Stomach (tissue), 9 donors: Measurements from ENCODE around the gene PLEKHA6. TPM values are rescaled to one million over a fixed set of nuclear protein-coding genes. Genes with fewer than 3 reads are reported as not detected.
A peak's percentile ranks its signal among the peaks of the same experiment; 100 is the strongest.

Experiments used
- DNase-seq, 2 donors: peaks; one replicate each; pipeline versions ENCODE4 v3.0.0 to v3.0.0-alpha.2; 2013 to 2019
- H3K27ac ChIP-seq, 5 donors: fragments of 200-600 bp in 4 of 5; sonication (generic) in 4 of 5; one replicate each; pipeline ENCODE4 v1.5.1; 2013 to 2019; ENCODE audit warnings: mild to moderate bottlenecking in 1 of 5, moderate library complexity in 1 of 5
- H3K27me3 ChIP-seq, 3 donors: fragments of 200-600 bp; sonication (generic); one replicate each; pipeline ENCODE4 v1.5.1; 2017 to 2019; ENCODE audit warnings: mixed run types in 1 of 3
- H3K36me3 ChIP-seq, 4 donors: fragments of 200-600 bp; sonication (generic); 1 replicate in 3 of 4; 2 replicates in 1 of 4; pipeline ENCODE4 v1.5.1; 2016 to 2019
- H3K4me1 ChIP-seq, 4 donors: fragments of 200-600 bp; sonication (generic); one replicate each; pipeline ENCODE4 v1.5.1; 2016 to 2019
- H3K4me3 ChIP-seq, 4 donors: fragments of 200-600 bp; sonication (generic) in 3 of 4; one replicate each; pipeline ENCODE4 v1.5.1; 2016 to 2019; ENCODE audit warnings: mild to moderate bottlenecking in 1 of 4
- H3K9me3 ChIP-seq, 4 donors: fragments of 200-600 bp; sonication (generic); one replicate each; pipeline ENCODE4 v1.5.1; 2016 to 2019
- EP300 ChIP-seq: sonication (generic); formaldehyde crosslinking; IDR thresholded peaks from one replicate; pipeline ENCODE4 v1.6.1; 2017; ENCODE audit warnings: antibody characterized with exemption
- POLR2A ChIP-seq, 4 donors: fragments of 450-650 bp; IDR thresholded peaks; one replicate each; pipeline ENCODE4 v1.6.1; 2016; ENCODE audit warnings: antibody characterized with exemption in 4 of 4, control low read depth in 2 of 4, mild to moderate bottlenecking in 1 of 4, moderate library complexity in 1 of 4
- POLR2AphosphoS5 ChIP-seq, 3 donors: sonication (generic); formaldehyde crosslinking; IDR thresholded peaks; one replicate each; pipeline ENCODE4 v1.6.1; 2016; ENCODE audit warnings: antibody characterized with exemption in 3 of 3
- WGBS, 5 donors: extraction: QIAGEN DNeasy Blood & Tissue Kit in 3 of 5; methylation state at CpG; one replicate each; pipeline versions ENCODE4 v1.1.5 to v1.1.7; 2013 to 2018; 5-methylcytosine and 5-hydroxymethylcytosine counted together
- intact Hi-C: fragments of 100-400 bp; cut with DNase I; formaldehyde crosslinking; loops from one replicate; pipeline ENCODE4 v1.15.1; 2023; ENCODE audit warnings: low total_unique reads
- polyA plus RNA-seq, 3 donors: library from polyadenylated mRNA; stranded (reverse); fragments of 200-250 nt; gene quantifications; one replicate each; pipeline ENCODE4 v1.2.3, GENCODE V29; 2013
- total RNA-seq, 5 donors: library from RNA; depleted of rRNA; stranded (reverse); fragments of >200 nt; gene quantifications; one replicate each; pipeline versions ENCODE4 v1.1.0 to v1.2.3, GENCODE V29; 2014 to 2016
- TF ChIP-seq, protein P1 (sequence below), 7 experiments: fragments of 450-650 bp in 4 of 7; fragments of 200-600 bp in 3 of 7; sonication (generic) in 3 of 7; IDR thresholded peaks; one replicate each; pipeline ENCODE4 v1.5.1; 2016 to 2019; ENCODE audit warnings: antibody characterized with exemption in 7 of 7, control low read depth in 2 of 7, mild to moderate bottlenecking in 1 of 7
- donor health status: healthy with polysubstance abuse.
- donor health status: Bipolar disorder and iron deficiency.
- donor health status: healthy.

The PLEKHA6 gene
- total and polyA plus RNA-seq, 8 donors = 6.4 to 97.9 (median 34.8) TPM

DNA sequence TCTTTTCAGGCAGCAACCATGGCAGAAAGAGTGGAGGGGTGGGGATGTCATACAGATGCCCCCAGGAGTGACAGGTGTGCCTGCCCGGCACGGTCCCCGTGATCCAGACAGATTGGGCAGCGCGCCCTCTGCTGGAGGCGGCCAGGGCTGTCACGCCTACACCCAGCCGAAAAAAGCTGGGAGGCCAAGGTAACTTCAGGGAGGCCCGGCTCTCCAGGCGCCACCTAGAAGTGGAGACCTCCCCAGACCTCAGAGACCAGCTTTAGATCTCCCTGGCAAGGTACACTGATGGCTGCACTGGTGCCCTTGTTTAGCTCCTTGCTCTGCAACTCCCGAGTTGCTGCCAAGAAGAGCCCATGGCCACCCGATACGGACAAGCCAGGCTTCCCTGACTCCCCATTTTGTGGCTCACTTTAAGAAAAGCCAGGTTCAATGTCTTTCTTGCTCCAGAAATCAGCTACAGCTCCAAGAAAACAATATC, 152.6 kb downstream of the PLEKHA6 start:
- H3K36me3 ChIP-seq = no peaks in the 10 kb centered on the region
- WGBS, 5 donors = 9 to 19% (median 12%) methylated on average over 13 of the region's 13 CpGs
- peak overlapping the region in 3 of 5 donors; percentile 3 to 29 (median 20) for H3K27ac ChIP-seq
- no peaks in the 10 kb centered on the region for H3K9me3 ChIP-seq
- peak; percentile 83 to 84 for DNase-seq
- peaks cover 4 to 13% (median 9%) of the 10 kb centered on the region in 4 donors for H3K4me1 ChIP-seq
- peaks cover 0 to 14% (median 0%) of the 10 kb centered on the region in 3 donors for H3K27me3 ChIP-seq
- TF ChIP-seq POLR2AphosphoS5 (IDR thresholded peaks at IDR 0.05) (peak in 1 of 3 donors; percentile 14), EP300 (no peak), POLR2A (IDR thresholded peaks at IDR 0.05) (no peak)
- TF ChIP-seq, protein P1, sequence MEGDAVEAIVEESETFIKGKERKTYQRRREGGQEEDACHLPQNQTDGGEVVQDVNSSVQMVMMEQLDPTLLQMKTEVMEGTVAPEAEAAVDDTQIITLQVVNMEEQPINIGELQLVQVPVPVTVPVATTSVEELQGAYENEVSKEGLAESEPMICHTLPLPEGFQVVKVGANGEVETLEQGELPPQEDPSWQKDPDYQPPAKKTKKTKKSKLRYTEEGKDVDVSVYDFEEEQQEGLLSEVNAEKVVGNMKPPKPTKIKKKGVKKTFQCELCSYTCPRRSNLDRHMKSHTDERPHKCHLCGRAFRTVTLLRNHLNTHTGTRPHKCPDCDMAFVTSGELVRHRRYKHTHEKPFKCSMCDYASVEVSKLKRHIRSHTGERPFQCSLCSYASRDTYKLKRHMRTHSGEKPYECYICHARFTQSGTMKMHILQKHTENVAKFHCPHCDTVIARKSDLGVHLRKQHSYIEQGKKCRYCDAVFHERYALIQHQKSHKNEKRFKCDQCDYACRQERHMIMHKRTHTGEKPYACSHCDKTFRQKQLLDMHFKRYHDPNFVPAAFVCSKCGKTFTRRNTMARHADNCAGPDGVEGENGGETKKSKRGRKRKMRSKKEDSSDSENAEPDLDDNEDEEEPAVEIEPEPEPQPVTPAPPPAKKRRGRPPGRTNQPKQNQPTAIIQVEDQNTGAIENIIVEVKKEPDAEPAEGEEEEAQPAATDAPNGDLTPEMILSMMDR (IDR thresholded peaks at IDR 0.05) = peak in 5 of 7 experiments; percentile 64 to 91 (median 86)
- H3K4me3 ChIP-seq = no peak overlapping the region
- intact Hi-C loops = no loop called here

GRCh38 chr1:204206121-204206520, 153.6 kb downstream of the PLEKHA6 start:
- TF ChIP-seq POLR2A (IDR thresholded peaks at IDR 0.05) = no peak
- TF ChIP-seq EP300 = no peak
- no peak for TF ChIP-seq POLR2AphosphoS5 (IDR thresholded peaks at IDR 0.05)
- TF ChIP-seq, protein P1 (IDR thresholded peaks at IDR 0.05) = no peak
- H3K36me3 ChIP-seq = no peaks in the 10 kb centered on the region
- intact Hi-C loops = no loop called here

DNA sequence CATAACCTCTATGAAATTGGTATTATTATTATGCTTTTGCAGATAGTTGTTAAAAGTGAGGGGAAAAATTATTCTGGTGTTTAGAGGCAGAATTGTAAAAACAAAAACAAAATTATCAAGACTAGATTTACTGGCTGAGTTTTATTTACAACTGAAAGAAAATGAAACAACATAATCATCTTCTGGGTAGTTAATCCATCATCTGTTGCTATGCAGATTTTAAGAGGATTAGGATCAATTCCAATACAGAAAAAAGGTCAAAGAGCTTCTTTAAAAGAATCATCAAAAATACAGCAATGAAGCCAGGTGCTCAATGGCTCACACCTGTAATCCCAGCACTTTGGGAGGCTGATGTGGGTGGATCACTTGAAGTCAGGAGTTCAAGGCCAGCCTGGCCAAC, 154.2 kb downstream of the PLEKHA6 start:
- intact Hi-C loops = no loop called here
- Histone ChIP-seq H3K27ac (no peak overlapping the region), H3K4me1 (peaks cover 4 to 13% (median 9%) of the 10 kb centered on the region in 4 donors), H3K4me3 (no peak overlapping the region), H3K9me3 (no peaks in the 10 kb centered on the region), H3K27me3 (peaks cover 0 to 24% (median 0%) of the 10 kb centered on the region in 3 donors), H3K36me3 (no peaks in the 10 kb centered on the region)
- TF ChIP-seq POLR2AphosphoS5 (IDR thresholded peaks at IDR 0.05) (no peak), POLR2A (IDR thresholded peaks at IDR 0.05) (no peak), EP300 (no peak)
- TF ChIP-seq, protein P1 (IDR thresholded peaks at IDR 0.05) = no peak
- DNase-seq = no peak

More at GRCh38 chr1:204206121-204206520, 153.6 kb downstream of the PLEKHA6 start:
- 40 to 66% (median 50%) methylated on average over 2 of the region's 2 CpGs for WGBS, 5 donors
- Histone ChIP-seq H3K4me3 (no peak overlapping the region), H3K4me1 (peaks cover 4 to 13% (median 9%) of the 10 kb centered on the region in 4 donors), H3K9me3 (no peaks in the 10 kb centered on the region), H3K27me3 (peaks cover 0 to 17% (median 0%) of the 10 kb centered on the region in 3 donors), H3K27ac (no peak overlapping the region)
- no peak for DNase-seq

DNA sequence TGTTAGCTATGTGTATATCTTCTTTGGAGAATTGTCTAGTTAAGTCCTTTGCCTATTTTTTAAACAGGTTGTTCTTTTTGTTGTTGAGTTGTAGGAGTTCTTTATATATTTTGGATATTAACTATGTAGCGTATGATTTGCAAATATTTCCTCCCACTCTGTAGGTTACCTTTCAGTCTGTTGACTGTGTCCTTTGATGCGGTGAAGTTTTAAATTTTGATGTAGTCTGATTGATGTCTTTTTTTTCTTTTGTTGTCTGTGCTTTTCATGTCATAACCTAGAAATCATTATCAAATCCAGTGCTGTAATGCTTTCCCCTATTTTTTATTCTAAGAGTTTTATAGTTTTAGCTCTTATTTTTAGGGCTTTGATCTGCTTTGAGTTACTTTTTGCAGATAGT, 154.8 kb downstream of the PLEKHA6 start:
- no peak overlapping the region for H3K27ac ChIP-seq
- H3K36me3 ChIP-seq = no peaks in the 10 kb centered on the region
- WGBS, 5 donors = 66 to 80% (median 74%) methylated on average over 2 of the region's 2 CpGs
- peaks cover 0 to 25% (median 0%) of the 10 kb centered on the region in 3 donors for H3K27me3 ChIP-seq
- intact Hi-C loops = no loop called here
- no peak for DNase-seq
- no peak for TF ChIP-seq EP300
- TF ChIP-seq, protein P1 (IDR thresholded peaks at IDR 0.05) = no peak
- TF ChIP-seq POLR2A (IDR thresholded peaks at IDR 0.05) = no peak
- TF ChIP-seq POLR2AphosphoS5 (IDR thresholded peaks at IDR 0.05) = no peak
- H3K9me3 ChIP-seq = no peaks in the 10 kb centered on the region
- peaks cover 4 to 13% (median 9%) of the 10 kb centered on the region in 4 donors for H3K4me1 ChIP-seq
- H3K4me3 ChIP-seq = no peak overlapping the region
